Testis (tissue), 2 donors: ENCODE measurements around the gene SPSB4.

ENCODE experiments used
- CTCF ChIP-seq, 3 experiments: fragments of 450-650 bp in 2 of 3; fragments of 200-600 bp in 1 of 3; sonication (generic) in 1 of 3; IDR thresholded peaks; one replicate each; pipeline ENCODE4 v1.5.1; 2016 to 2019; ENCODE audit warnings: antibody characterized with exemption in 3 of 3, mild to moderate bottlenecking in 2 of 3, moderate library complexity in 1 of 3
- POLR2A ChIP-seq: fragments of 450-650 bp; IDR thresholded peaks from one replicate; pipeline ENCODE4 v1.6.1; 2017; ENCODE audit warnings: antibody characterized with exemption, mild to moderate bottlenecking, moderate library complexity

- no peak for TF ChIP-seq CTCF (IDR thresholded peaks at IDR 0.05)
- TF ChIP-seq POLR2A, result no peak
These were observed 73.6 kb downstream of the SPSB4 start for GRCh38 chr3:141124715-141125114.
